DMS 273 treated with DMSO at 0.1 percent for 48 hours (cell line): ENCODE results near the gene TMEM115.

Experiments used
- DNase-seq: peaks from one replicate; lab custom pipeline; 2025; lab: John Stamatoyannopoulos, UW

Gene TMEM115

GRCh38 chr3:50375258-50375931, 16.1 kb upstream of the TMEM115 start:
- DNase-seq, result no peak

- no peak for DNase-seq
Measured at GRCh38 chr3:50374363-50375257, 15.3 kb upstream of the TMEM115 start.

GRCh38 chr3:50373146-50374051, 14.1 kb upstream of the TMEM115 start:
- DNase-seq, result no peak

GRCh38 chr3:50372349-50372748, 13.0 kb upstream of the TMEM115 start:
- DNase-seq, result no peak

GRCh38 chr3:50371133-50371685, 11.9 kb upstream of the TMEM115 start:
- no peak for DNase-seq

- no peak for DNase-seq
Measured at GRCh38 chr3:50370594-50370993, 11.3 kb upstream of the TMEM115 start.

GRCh38 chr3:50369012-50369670, 9.8 kb upstream of the TMEM115 start:
- DNase-seq, result no peak

GRCh38 chr3:50365842-50366220, 6.5 kb upstream of the TMEM115 start:
- no peak for DNase-seq

- no peak for DNase-seq
Measured at GRCh38 chr3:50365080-50365841, 5.9 kb upstream of the TMEM115 start.

- no peak for DNase-seq
Measured at GRCh38 chr3:50364573-50365079, 5.3 kb upstream of the TMEM115 start.

- no peak for DNase-seq
Measured at GRCh38 chr3:50359760-50360110, 414 bp upstream of the TMEM115 start.

GRCh38 chr3:50358355-50358910, 888 bp downstream of the TMEM115 start:
- DNase-seq, result no peak

GRCh38 chr3:50357481-50357880, 1.8 kb downstream of the TMEM115 start:
- no peak for DNase-seq

- DNase-seq, result no peak
Measured at GRCh38 chr3:50356553-50356952, 2.8 kb downstream of the TMEM115 start.

GRCh38 chr3:50355829-50356552, 3.3 kb downstream of the TMEM115 start:
- no peak for DNase-seq

- DNase-seq, result no peak
Measured at GRCh38 chr3:50354850-50355249, 4.5 kb downstream of the TMEM115 start.

GRCh38 chr3:50354186-50354764, 5.0 kb downstream of the TMEM115 start:
- no peak for DNase-seq

- DNase-seq, result no peak
Measured at GRCh38 chr3:50353245-50354004, 5.9 kb downstream of the TMEM115 start.
